HEK293 (cell line): ENCODE results near the gene ZNF175.
A peak's percentile ranks its signal among the peaks of the same experiment; 100 is the strongest.

Source experiments
- CTCF ChIA-PET: fragments of 350-600 bp; formaldehyde crosslinking; extraction: SDS; loops from one replicate; lab custom pipeline; 2021; ENCODE audit warnings: antibody characterized with exemption; lab: Yijun Ruan, JAX
- POLR2A ChIA-PET: fragments of 300-600 bp; formaldehyde crosslinking; extraction: SDS; loops from one replicate; lab custom pipeline; 2020; ENCODE audit warnings: antibody characterized with exemption, inconsistent platforms; lab: Yijun Ruan, JAX
- H3K27ac ChIP-seq: fragments of 200-500 bp; sonication (Bioruptor generic); 2 replicates; pipeline ENCODE4 v1.5.1; 2014; ENCODE audit warnings: low read depth, low read length, control low read depth, inconsistent platforms; ENCODE audit errors: extremely low read depth
- H3K36me3 ChIP-seq, 2 experiments: fragments of 200-500 bp in 1 of 2; sonication (Bioruptor generic) in 1 of 2; 1 replicate in 1 of 2; 2 replicates in 1 of 2; pipeline ENCODE4 v1.5.1; 2014 to 2017; ENCODE audit warnings: inconsistent platforms in 2 of 2, low read length in 2 of 2; ENCODE audit not compliant: control insufficient read depth in 2 of 2, insufficient read depth in 1 of 2
- H3K4me1 ChIP-seq: fragments of 200-500 bp; sonication (Bioruptor generic); 2 replicates; pipeline ENCODE4 v1.5.1; 2014; ENCODE audit warnings: mild to moderate bottlenecking, low read length, inconsistent platforms; ENCODE audit not compliant: control insufficient read depth, insufficient read depth
- H3K4me3 ChIP-seq: 2 replicates; pipeline ENCODE4 v1.5.1; 2011; ENCODE audit warnings: low read depth, mild to moderate bottlenecking, control low read depth, low read length, moderate library complexity
- H3K9me3 ChIP-seq: fragments of 200-500 bp; sonication (Bioruptor generic); 2 replicates; pipeline ENCODE4 v1.5.1; 2014; ENCODE audit warnings: low read depth, low read length, inconsistent platforms; ENCODE audit not compliant: control insufficient read depth, insufficient read depth
- EGR2 ChIP-seq: fragments of 450-650 bp; formaldehyde crosslinking; IDR thresholded peaks from 2 replicates; pipeline ENCODE4 v1.5.1; 2016; ENCODE audit warnings: low read depth, missing biosample characterization, missing genetic modification characterization
- YY1 ChIP-seq: fragments of 450-650 bp; formaldehyde crosslinking; IDR thresholded peaks from 2 replicates; pipeline ENCODE4 v1.5.1; 2018; ENCODE audit warnings: missing biosample characterization, missing genetic modification characterization
- ZNF24 ChIP-seq: fragments of 450-650 bp; formaldehyde crosslinking; IDR thresholded peaks from 2 replicates; pipeline ENCODE4 v1.5.1; 2016; ENCODE audit warnings: missing biosample characterization, missing genetic modification characterization
- ZNF311 ChIP-seq: fragments of 450-650 bp; formaldehyde crosslinking; IDR thresholded peaks from 2 replicates; pipeline ENCODE4 v1.5.1; 2017; ENCODE audit warnings: missing biosample characterization, missing genetic modification characterization, borderline replicate concordance
- ZNF335 ChIP-seq: fragments of 450-650 bp; formaldehyde crosslinking; conservative IDR thresholded peaks from 2 replicates; pipeline ENCODE4 v1.5.1; 2016; ENCODE audit warnings: missing biosample characterization, missing genetic modification characterization
- ZNF404 ChIP-seq: fragments of 450-650 bp; formaldehyde crosslinking; IDR thresholded peaks from 2 replicates; pipeline ENCODE4 v1.5.1; 2017; ENCODE audit warnings: missing biosample characterization, missing genetic modification characterization
- ZNF571 ChIP-seq: fragments of 450-650 bp; formaldehyde crosslinking; IDR thresholded peaks from 2 replicates; pipeline ENCODE4 v1.5.0; 2017; ENCODE audit warnings: missing biosample characterization, missing genetic modification characterization
- ZNF623 ChIP-seq: fragments of 450-650 bp; formaldehyde crosslinking; IDR thresholded peaks from 2 replicates; pipeline ENCODE4 v1.5.1; 2016; ENCODE audit warnings: missing biosample characterization, missing genetic modification characterization
- ZNF624 ChIP-seq: fragments of 450-650 bp; formaldehyde crosslinking; IDR thresholded peaks from 2 replicates; pipeline ENCODE4 v1.5.1; 2017; ENCODE audit warnings: missing biosample characterization, missing genetic modification characterization
- ZNF626 ChIP-seq: fragments of 450-650 bp; sonication (Bioruptor Pico); formaldehyde crosslinking; IDR thresholded peaks from 2 replicates; pipeline ENCODE4 v1.5.1; 2018; ENCODE audit warnings: missing biosample characterization, missing genetic modification characterization, inconsistent platforms
- ZNF629 ChIP-seq: fragments of 450-650 bp; formaldehyde crosslinking; IDR thresholded peaks from 2 replicates; pipeline ENCODE4 v1.5.1; 2017; ENCODE audit warnings: missing biosample characterization, missing genetic modification characterization
- ZNF677 ChIP-seq: fragments of 450-650 bp; IDR thresholded peaks from 2 replicates; pipeline ENCODE4 v1.5.0; 2018; ENCODE audit warnings: missing biosample characterization, mild to moderate bottlenecking, missing genetic modification characterization, moderate library complexity
- ZNF76 ChIP-seq: fragments of 450-650 bp; formaldehyde crosslinking; IDR thresholded peaks from 2 replicates; pipeline ENCODE4; 2016; ENCODE audit warnings: low read depth, missing biosample characterization, missing genetic modification characterization, borderline replicate concordance
- ZSCAN23 ChIP-seq: fragments of 450-650 bp; formaldehyde crosslinking; IDR thresholded peaks from 2 replicates; pipeline ENCODE4 v1.5.1; 2016; ENCODE audit warnings: missing biosample characterization, missing genetic modification characterization
- TF ChIP-seq, protein P1 (sequence below): fragments of 450-650 bp; formaldehyde crosslinking; IDR thresholded peaks from 2 replicates; pipeline ENCODE4 v1.5.1; 2016; ENCODE audit warnings: missing biosample characterization, missing genetic modification characterization
- TF ChIP-seq, protein P2 (sequence below): fragments of 450-650 bp; formaldehyde crosslinking; IDR thresholded peaks from 2 replicates; pipeline ENCODE4 v1.5.1; 2016; ENCODE audit warnings: missing biosample characterization, missing genetic modification characterization
- TF ChIP-seq, protein P3 (sequence below): fragments of 450-650 bp; formaldehyde crosslinking; IDR thresholded peaks from 2 replicates; pipeline ENCODE4 v1.5.1; 2016; ENCODE audit warnings: missing biosample characterization, missing genetic modification characterization, borderline replicate concordance
- TF ChIP-seq, protein P4 (sequence below): fragments of 450-650 bp; formaldehyde crosslinking; IDR thresholded peaks from 2 replicates; pipeline ENCODE4 v1.5.1; 2016; ENCODE audit warnings: missing biosample characterization, missing genetic modification characterization
- TF ChIP-seq, protein P5 (sequence below): fragments of 450-650 bp; formaldehyde crosslinking; IDR thresholded peaks from 2 replicates; pipeline ENCODE4 v1.5.1; 2017; ENCODE audit warnings: missing biosample characterization, mild to moderate bottlenecking, missing genetic modification characterization, moderate library complexity

The ZNF175 gene

DNA sequence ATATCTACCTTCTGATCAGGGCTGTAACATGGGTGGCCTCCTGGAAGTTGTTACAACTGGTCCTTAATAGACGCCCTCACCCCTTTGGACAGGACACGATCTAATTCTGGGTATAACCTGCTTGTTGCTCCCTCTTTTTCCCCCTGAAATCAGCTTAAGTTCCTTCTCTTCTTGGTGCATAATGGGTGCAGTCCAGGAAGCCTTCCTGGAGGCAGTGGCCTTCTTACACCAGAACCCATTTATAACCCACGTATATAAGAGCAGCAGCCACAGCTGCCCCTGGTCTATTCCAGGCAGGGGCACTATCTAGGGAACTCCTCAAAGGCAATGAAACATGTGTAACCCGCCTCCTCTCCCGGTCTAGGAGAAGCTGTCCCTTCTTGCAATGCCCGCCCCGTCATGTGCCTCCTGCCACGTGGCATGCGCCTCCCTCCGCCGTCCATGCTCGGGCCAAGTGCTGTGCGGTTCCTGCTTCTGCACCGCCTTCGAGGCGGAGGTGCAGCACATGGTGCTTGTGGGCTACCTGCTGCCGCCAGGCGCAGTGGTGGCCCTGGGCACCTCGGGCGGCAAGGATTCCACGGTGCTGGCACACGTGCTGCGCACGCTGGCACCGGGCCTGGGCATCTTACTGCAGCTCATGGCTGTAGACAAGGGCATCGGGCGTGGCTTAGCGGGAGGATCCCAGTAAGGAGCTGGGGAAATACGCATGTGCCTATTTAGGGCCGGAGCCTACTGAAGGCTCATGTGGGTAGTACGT lies 27.3 kb downstream of the ZNF175 start:
- ChIA-PET CTCF (interaction anchor here (0.9 to 1.7 kb wide), 3 partner anchors 10 to 201 kb away, joined by 4 to 7 read pairs (median 5); no protein-coding TSS in a partner anchor), POLR2A (interaction anchor here (0.7 kb wide), 1 partner anchor 27 kb away, joined by 3 read pairs; the partner anchor contains the start of gene ZNF175)
- Histone ChIP-seq H3K4me3 (no peak overlapping the region), H3K36me3 (no peaks in the 10 kb centered on the region), H3K27ac (no peak overlapping the region), H3K4me1 (no peaks in the 10 kb centered on the region), H3K9me3 (no peaks in the 10 kb centered on the region)
- TF ChIP-seq ZNF626, result no peak
- TF ChIP-seq, protein P1, sequence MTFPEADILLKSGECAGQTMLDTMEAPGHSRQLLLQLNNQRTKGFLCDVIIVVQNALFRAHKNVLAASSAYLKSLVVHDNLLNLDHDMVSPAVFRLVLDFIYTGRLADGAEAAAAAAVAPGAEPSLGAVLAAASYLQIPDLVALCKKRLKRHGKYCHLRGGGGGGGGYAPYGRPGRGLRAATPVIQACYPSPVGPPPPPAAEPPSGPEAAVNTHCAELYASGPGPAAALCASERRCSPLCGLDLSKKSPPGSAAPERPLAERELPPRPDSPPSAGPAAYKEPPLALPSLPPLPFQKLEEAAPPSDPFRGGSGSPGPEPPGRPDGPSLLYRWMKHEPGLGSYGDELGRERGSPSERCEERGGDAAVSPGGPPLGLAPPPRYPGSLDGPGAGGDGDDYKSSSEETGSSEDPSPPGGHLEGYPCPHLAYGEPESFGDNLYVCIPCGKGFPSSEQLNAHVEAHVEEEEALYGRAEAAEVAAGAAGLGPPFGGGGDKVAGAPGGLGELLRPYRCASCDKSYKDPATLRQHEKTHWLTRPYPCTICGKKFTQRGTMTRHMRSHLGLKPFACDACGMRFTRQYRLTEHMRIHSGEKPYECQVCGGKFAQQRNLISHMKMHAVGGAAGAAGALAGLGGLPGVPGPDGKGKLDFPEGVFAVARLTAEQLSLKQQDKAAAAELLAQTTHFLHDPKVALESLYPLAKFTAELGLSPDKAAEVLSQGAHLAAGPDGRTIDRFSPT (tag by site-specific recombination), result 0 out of 2 replicates have a peak, but pooled peaks have one; percentile 15

DNA sequence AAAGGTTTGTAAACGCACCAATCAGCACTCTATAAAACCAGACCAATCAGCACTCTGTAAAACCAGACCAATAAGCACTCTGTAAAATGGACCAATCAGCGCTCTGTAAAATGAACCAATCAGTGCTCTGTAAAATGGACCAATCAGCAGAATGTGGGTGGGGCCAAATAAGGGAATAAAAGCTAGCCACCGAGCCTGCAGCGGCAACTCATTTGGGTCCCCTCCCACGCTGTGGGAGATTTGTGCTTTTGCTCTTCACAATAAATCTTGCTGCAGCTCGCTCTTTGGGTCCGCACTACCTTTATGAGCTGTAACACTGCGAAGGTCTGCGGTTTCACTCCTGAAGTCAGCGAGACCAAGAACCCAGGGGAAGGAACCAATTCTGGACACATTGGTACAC lies 28.0 kb downstream of the ZNF175 start:
- Histone ChIP-seq H3K27ac (no peak overlapping the region), H3K9me3 (no peaks in the 10 kb centered on the region), H3K4me3 (no peak overlapping the region), H3K36me3 (no peaks in the 10 kb centered on the region), H3K4me1 (no peaks in the 10 kb centered on the region)
- ChIA-PET POLR2A (interaction anchor here (0.7 kb wide), 1 partner anchor 28 kb away, joined by 3 read pairs; the partner anchor contains the start of gene ZNF175), CTCF (interaction anchor here (0.9 to 1.7 kb wide), 3 partner anchors 9 to 201 kb away, joined by 4 to 7 read pairs (median 5); no protein-coding TSS in a partner anchor)
- TF ChIP-seq ZNF404 (tag by site-specific recombination) (no peak), ZNF76 (tag by site-specific recombination) (no peak), ZNF677 (no peak), ZSCAN23 (tag by site-specific recombination) (no peak), YY1 (tag by site-specific recombination) (no peak), ZNF24 (tag by site-specific recombination) (no peak), ZNF335 (no peak), EGR2 (tag by site-specific recombination) (no peak), ZNF623 (tag by site-specific recombination) (no peak), ZNF571 (tag by site-specific recombination) (no peak), ZNF629 (tag by site-specific recombination) (no peak), ZNF624 (tag by site-specific recombination) (no peak), ZNF311 (tag by site-specific recombination) (no peak)
- TF ChIP-seq, protein P2, sequence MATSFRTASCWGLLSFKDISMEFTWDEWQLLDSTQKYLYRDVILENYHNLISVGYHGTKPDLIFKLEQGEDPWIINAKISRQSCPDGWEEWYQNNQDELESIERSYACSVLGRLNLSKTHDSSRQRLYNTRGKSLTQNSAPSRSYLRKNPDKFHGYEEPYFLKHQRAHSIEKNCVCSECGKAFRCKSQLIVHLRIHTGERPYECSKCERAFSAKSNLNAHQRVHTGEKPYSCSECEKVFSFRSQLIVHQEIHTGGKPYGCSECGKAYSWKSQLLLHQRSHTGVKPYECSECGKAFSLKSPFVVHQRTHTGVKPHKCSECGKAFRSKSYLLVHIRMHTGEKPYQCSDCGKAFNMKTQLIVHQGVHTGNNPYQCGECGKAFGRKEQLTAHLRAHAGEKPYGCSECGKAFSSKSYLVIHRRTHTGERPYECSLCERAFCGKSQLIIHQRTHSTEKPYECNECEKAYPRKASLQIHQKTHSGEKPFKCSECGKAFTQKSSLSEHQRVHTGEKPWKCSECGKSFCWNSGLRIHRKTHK (tag by site-specific recombination), result no peak
- TF ChIP-seq, protein P3, sequence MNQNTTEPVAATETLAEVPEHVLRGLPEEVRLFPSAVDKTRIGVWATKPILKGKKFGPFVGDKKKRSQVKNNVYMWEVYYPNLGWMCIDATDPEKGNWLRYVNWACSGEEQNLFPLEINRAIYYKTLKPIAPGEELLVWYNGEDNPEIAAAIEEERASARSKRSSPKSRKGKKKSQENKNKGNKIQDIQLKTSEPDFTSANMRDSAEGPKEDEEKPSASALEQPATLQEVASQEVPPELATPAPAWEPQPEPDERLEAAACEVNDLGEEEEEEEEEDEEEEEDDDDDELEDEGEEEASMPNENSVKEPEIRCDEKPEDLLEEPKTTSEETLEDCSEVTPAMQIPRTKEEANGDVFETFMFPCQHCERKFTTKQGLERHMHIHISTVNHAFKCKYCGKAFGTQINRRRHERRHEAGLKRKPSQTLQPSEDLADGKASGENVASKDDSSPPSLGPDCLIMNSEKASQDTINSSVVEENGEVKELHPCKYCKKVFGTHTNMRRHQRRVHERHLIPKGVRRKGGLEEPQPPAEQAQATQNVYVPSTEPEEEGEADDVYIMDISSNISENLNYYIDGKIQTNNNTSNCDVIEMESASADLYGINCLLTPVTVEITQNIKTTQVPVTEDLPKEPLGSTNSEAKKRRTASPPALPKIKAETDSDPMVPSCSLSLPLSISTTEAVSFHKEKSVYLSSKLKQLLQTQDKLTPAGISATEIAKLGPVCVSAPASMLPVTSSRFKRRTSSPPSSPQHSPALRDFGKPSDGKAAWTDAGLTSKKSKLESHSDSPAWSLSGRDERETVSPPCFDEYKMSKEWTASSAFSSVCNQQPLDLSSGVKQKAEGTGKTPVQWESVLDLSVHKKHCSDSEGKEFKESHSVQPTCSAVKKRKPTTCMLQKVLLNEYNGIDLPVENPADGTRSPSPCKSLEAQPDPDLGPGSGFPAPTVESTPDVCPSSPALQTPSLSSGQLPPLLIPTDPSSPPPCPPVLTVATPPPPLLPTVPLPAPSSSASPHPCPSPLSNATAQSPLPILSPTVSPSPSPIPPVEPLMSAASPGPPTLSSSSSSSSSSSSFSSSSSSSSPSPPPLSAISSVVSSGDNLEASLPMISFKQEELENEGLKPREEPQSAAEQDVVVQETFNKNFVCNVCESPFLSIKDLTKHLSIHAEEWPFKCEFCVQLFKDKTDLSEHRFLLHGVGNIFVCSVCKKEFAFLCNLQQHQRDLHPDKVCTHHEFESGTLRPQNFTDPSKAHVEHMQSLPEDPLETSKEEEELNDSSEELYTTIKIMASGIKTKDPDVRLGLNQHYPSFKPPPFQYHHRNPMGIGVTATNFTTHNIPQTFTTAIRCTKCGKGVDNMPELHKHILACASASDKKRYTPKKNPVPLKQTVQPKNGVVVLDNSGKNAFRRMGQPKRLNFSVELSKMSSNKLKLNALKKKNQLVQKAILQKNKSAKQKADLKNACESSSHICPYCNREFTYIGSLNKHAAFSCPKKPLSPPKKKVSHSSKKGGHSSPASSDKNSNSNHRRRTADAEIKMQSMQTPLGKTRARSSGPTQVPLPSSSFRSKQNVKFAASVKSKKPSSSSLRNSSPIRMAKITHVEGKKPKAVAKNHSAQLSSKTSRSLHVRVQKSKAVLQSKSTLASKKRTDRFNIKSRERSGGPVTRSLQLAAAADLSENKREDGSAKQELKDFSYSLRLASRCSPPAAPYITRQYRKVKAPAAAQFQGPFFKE, result no peak
- TF ChIP-seq, protein P4, sequence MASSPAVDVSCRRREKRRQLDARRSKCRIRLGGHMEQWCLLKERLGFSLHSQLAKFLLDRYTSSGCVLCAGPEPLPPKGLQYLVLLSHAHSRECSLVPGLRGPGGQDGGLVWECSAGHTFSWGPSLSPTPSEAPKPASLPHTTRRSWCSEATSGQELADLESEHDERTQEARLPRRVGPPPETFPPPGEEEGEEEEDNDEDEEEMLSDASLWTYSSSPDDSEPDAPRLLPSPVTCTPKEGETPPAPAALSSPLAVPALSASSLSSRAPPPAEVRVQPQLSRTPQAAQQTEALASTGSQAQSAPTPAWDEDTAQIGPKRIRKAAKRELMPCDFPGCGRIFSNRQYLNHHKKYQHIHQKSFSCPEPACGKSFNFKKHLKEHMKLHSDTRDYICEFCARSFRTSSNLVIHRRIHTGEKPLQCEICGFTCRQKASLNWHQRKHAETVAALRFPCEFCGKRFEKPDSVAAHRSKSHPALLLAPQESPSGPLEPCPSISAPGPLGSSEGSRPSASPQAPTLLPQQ (tag by site-specific recombination), result no peak
- TF ChIP-seq, protein P5, sequence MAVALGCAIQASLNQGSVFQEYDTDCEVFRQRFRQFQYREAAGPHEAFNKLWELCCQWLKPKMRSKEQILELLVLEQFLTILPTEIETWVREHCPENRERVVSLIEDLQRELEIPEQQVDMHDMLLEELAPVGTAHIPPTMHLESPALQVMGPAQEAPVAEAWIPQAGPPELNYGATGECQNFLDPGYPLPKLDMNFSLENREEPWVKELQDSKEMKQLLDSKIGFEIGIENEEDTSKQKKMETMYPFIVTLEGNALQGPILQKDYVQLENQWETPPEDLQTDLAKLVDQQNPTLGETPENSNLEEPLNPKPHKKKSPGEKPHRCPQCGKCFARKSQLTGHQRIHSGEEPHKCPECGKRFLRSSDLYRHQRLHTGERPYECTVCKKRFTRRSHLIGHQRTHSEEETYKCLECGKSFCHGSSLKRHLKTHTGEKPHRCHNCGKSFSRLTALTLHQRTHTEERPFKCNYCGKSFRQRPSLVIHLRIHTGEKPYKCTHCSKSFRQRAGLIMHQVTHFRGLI (tag by site-specific recombination), result no peak
